HEK293 (cell line): ENCODE measurements around the gene BPIFB2.

Experiments
- CTCF ChIA-PET: fragments of 350-600 bp; formaldehyde crosslinking; extraction: SDS; loops from one replicate; lab custom pipeline; 2021; ENCODE audit warnings: antibody characterized with exemption; lab: Yijun Ruan, JAX
- POLR2A ChIA-PET: fragments of 300-600 bp; formaldehyde crosslinking; extraction: SDS; loops from one replicate; lab custom pipeline; 2020; ENCODE audit warnings: antibody characterized with exemption, inconsistent platforms; lab: Yijun Ruan, JAX
- H3K27ac ChIP-seq: fragments of 200-500 bp; sonication (Bioruptor generic); 2 replicates; pipeline ENCODE4 v1.5.1; 2014; ENCODE audit warnings: low read depth, low read length, control low read depth, inconsistent platforms; ENCODE audit errors: extremely low read depth
- H3K36me3 ChIP-seq, 2 experiments: fragments of 200-500 bp in 1 of 2; sonication (Bioruptor generic) in 1 of 2; 1 replicate in 1 of 2; 2 replicates in 1 of 2; pipeline ENCODE4 v1.5.1; 2014 to 2017; ENCODE audit warnings: inconsistent platforms in 2 of 2, low read length in 2 of 2; ENCODE audit not compliant: control insufficient read depth in 2 of 2, insufficient read depth in 1 of 2
- H3K4me1 ChIP-seq: fragments of 200-500 bp; sonication (Bioruptor generic); 2 replicates; pipeline ENCODE4 v1.5.1; 2014; ENCODE audit warnings: mild to moderate bottlenecking, low read length, inconsistent platforms; ENCODE audit not compliant: control insufficient read depth, insufficient read depth
- H3K4me3 ChIP-seq: 2 replicates; pipeline ENCODE4 v1.5.1; 2011; ENCODE audit warnings: low read depth, mild to moderate bottlenecking, control low read depth, low read length, moderate library complexity
- H3K9me3 ChIP-seq: fragments of 200-500 bp; sonication (Bioruptor generic); 2 replicates; pipeline ENCODE4 v1.5.1; 2014; ENCODE audit warnings: low read depth, low read length, inconsistent platforms; ENCODE audit not compliant: control insufficient read depth, insufficient read depth
- GLIS1 ChIP-seq: fragments of 450-650 bp; formaldehyde crosslinking; IDR thresholded peaks from 2 replicates; pipeline ENCODE4 v1.5.1; 2016; ENCODE audit warnings: missing biosample characterization, missing genetic modification characterization
- SCRT1 ChIP-seq: fragments of 450-650 bp; formaldehyde crosslinking; IDR thresholded peaks from 2 replicates; pipeline ENCODE4 v1.5.1; 2016; ENCODE audit warnings: missing biosample characterization, missing genetic modification characterization, borderline replicate concordance
- SCRT2 ChIP-seq: fragments of 450-650 bp; formaldehyde crosslinking; IDR thresholded peaks from 2 replicates; pipeline ENCODE4 v1.5.1; 2016; ENCODE audit warnings: missing biosample characterization, missing genetic modification characterization
- ZBTB21 ChIP-seq: fragments of 450-650 bp; formaldehyde crosslinking; IDR thresholded peaks from 2 replicates; pipeline ENCODE4 v1.5.1; 2017; ENCODE audit warnings: missing biosample characterization, missing genetic modification characterization
- ZBTB44 ChIP-seq: fragments of 450-650 bp; IDR thresholded peaks from 2 replicates; pipeline ENCODE4 v1.5.1; 2018; ENCODE audit warnings: missing biosample characterization, mild to moderate bottlenecking, missing genetic modification characterization
- ZNF138 ChIP-seq: fragments of 450-650 bp; formaldehyde crosslinking; IDR thresholded peaks from 2 replicates; pipeline ENCODE4 v1.5.1; 2016; ENCODE audit warnings: missing biosample characterization, missing genetic modification characterization, borderline replicate concordance
- ZNF350 ChIP-seq: fragments of 450-650 bp; formaldehyde crosslinking; IDR thresholded peaks from 2 replicates; pipeline ENCODE4 v1.5.0; 2017; ENCODE audit warnings: missing biosample characterization, mild to moderate bottlenecking, missing genetic modification characterization
- ZNF404 ChIP-seq: fragments of 450-650 bp; formaldehyde crosslinking; IDR thresholded peaks from 2 replicates; pipeline ENCODE4 v1.5.1; 2017; ENCODE audit warnings: missing biosample characterization, missing genetic modification characterization
- ZNF416 ChIP-seq: fragments of 450-650 bp; formaldehyde crosslinking; IDR thresholded peaks from 2 replicates; pipeline ENCODE4 v1.5.1; 2016; ENCODE audit warnings: missing biosample characterization, missing genetic modification characterization
- ZNF488 ChIP-seq: fragments of 450-650 bp; formaldehyde crosslinking; IDR thresholded peaks from 2 replicates; pipeline ENCODE4 v1.5.1; 2016; ENCODE audit warnings: missing biosample characterization, missing genetic modification characterization
- ZNF518A ChIP-seq: fragments of 450-650 bp; formaldehyde crosslinking; conservative IDR thresholded peaks from 2 replicates; pipeline ENCODE4 v1.5.1; 2016; ENCODE audit warnings: low read depth, missing biosample characterization, missing genetic modification characterization
- ZNF544 ChIP-seq: fragments of 450-650 bp; formaldehyde crosslinking; IDR thresholded peaks from 2 replicates; pipeline ENCODE4 v1.5.0; 2017; ENCODE audit warnings: missing biosample characterization, missing genetic modification characterization
- ZNF548 ChIP-seq: fragments of 450-650 bp; formaldehyde crosslinking; IDR thresholded peaks from 2 replicates; pipeline ENCODE4 v1.5.1; 2016; ENCODE audit warnings: missing biosample characterization, missing genetic modification characterization
- ZNF623 ChIP-seq: fragments of 450-650 bp; formaldehyde crosslinking; IDR thresholded peaks from 2 replicates; pipeline ENCODE4 v1.5.1; 2016; ENCODE audit warnings: missing biosample characterization, missing genetic modification characterization
- ZNF791 ChIP-seq: fragments of 450-650 bp; formaldehyde crosslinking; IDR thresholded peaks from 2 replicates; pipeline ENCODE4 v1.5.1; 2016; ENCODE audit warnings: missing biosample characterization, missing genetic modification characterization
- ZNF792 ChIP-seq: fragments of 450-650 bp; formaldehyde crosslinking; IDR thresholded peaks from 2 replicates; pipeline ENCODE4 v1.5.1; 2016; ENCODE audit warnings: missing biosample characterization, missing genetic modification characterization
- ZNF837 ChIP-seq: fragments of 450-650 bp; formaldehyde crosslinking; IDR thresholded peaks from 2 replicates; pipeline ENCODE4 v1.5.1; 2016; ENCODE audit warnings: missing biosample characterization, missing genetic modification characterization

Gene BPIFB2

GRCh38 chr20:33065785-33066184, 58.3 kb downstream of the BPIFB2 start:
- no peak overlapping the region for H3K4me3 ChIP-seq
- TF ChIP-seq SCRT2 (tag by site-specific recombination), result 0 out of 2 replicates have a peak, but pooled peaks have one; percentile 29
- no peak for TF ChIP-seq ZNF548 (tag by site-specific recombination)
- no peak for TF ChIP-seq SCRT1 (tag by site-specific recombination)
- no peak for TF ChIP-seq ZNF544 (tag by site-specific recombination)
- H3K36me3 ChIP-seq, result no peaks in the 10 kb centered on the region
- H3K9me3 ChIP-seq, result no peaks in the 10 kb centered on the region
- POLR2A ChIA-PET, result no interaction called here
- H3K27ac ChIP-seq, result no peak overlapping the region
- CTCF ChIA-PET, result no interaction called here
- H3K4me1 ChIP-seq, result no peaks in the 10 kb centered on the region

GRCh38 chr20:33067806-33068205, 60.3 kb downstream of the BPIFB2 start:
- TF ChIP-seq ZNF416 (no peak), ZNF138 (no peak), ZNF837 (tag by site-specific recombination) (no peak), ZBTB21 (tag by site-specific recombination) (no peak), ZBTB44 (no peak), ZNF350 (tag by site-specific recombination) (no peak), ZNF404 (tag by site-specific recombination) (no peak)
- Histone ChIP-seq H3K4me1 (no peaks in the 10 kb centered on the region), H3K27ac (no peak overlapping the region), H3K4me3 (no peak overlapping the region), H3K9me3 (no peaks in the 10 kb centered on the region), H3K36me3 (no peaks in the 10 kb centered on the region)
- CTCF ChIA-PET, result interaction anchor here (0.7 to 1.4 kb wide), 3 partner anchors 28 to 167 kb away, joined by 3 to 6 read pairs (median 3); no protein-coding TSS in a partner anchor
- POLR2A ChIA-PET, result no interaction called here

- H3K9me3 ChIP-seq, result no peaks in the 10 kb centered on the region
- H3K4me3 ChIP-seq, result no peak overlapping the region
- TF ChIP-seq ZNF488 (tag by site-specific recombination) (no peak), ZNF623 (tag by site-specific recombination) (peak; percentile 63)
- ChIA-PET POLR2A (no interaction called here), CTCF (interaction anchor here (0.7 to 1.4 kb wide), 2 partner anchors 166 to 168 kb away, joined by 3 to 6 read pairs; no protein-coding TSS in a partner anchor)
- H3K36me3 ChIP-seq, result no peaks in the 10 kb centered on the region
- no peak overlapping the region for H3K27ac ChIP-seq
- H3K4me1 ChIP-seq, result no peaks in the 10 kb centered on the region
These were observed 60.9 kb downstream of the BPIFB2 start for GRCh38 chr20:33068251-33068939.

- CTCF ChIA-PET, result no interaction called here
- Histone ChIP-seq H3K4me1 (no peaks in the 10 kb centered on the region), H3K27ac (no peak overlapping the region), H3K4me3 (no peak overlapping the region)
- TF ChIP-seq GLIS1 (tag by site-specific recombination) (no peak), ZNF792 (tag by site-specific recombination) (no peak), ZNF416 (no peak), ZNF791 (tag by site-specific recombination) (no peak), ZNF518A (tag by site-specific recombination) (no peak)
- TF ChIP-seq, all 188 proteins: peak for 0
- no peaks in the 10 kb centered on the region for H3K36me3 ChIP-seq
- no peaks in the 10 kb centered on the region for H3K9me3 ChIP-seq
- POLR2A ChIA-PET, result no interaction called here
These were observed 62.2 kb downstream of the BPIFB2 start for GRCh38 chr20:33069673-33070072.
